RKO (cell line): ENCODE results near the gene ITGBL1.

Experiments
- DNase-seq: peaks from one replicate; pipeline ENCODE4 v3.0.0-alpha.2; 2016; ENCODE audit warnings: low spot score

The ITGBL1 gene

GRCh38 chr13:101451641-101452040, 834 bp upstream of the ITGBL1 start:
- DNase-seq = no peak

GRCh38 chr13:101453784-101454201, 1.3 kb downstream of the ITGBL1 start:
- DNase-seq = no peak

DNA sequence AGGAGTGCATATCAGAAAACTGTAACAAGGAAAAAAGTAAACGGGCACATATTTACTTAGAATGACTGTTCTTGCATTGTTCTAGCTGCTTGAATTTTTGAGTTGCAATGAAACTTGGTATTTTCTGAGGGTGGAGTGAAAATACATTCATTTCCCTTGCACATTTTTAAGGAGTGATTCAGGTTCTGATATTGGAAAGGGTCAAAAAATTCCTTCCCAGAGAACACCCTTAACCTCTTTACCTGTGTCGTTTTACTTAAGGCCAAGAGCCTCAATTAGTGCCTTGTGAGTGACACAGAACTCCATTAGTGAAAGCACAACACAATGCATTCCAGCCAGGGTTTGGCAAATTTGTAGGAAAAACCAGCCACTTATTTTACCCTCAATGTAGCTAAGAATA, 2.3 kb downstream of the ITGBL1 start:
- DNase-seq = no peak

- DNase-seq = peak; percentile 49
Observed at GRCh38 chr13:101455863-101456262, 3.4 kb downstream of the ITGBL1 start.

GRCh38 chr13:101457176-101457575, 4.7 kb downstream of the ITGBL1 start:
- no peak for DNase-seq

GRCh38 chr13:101465877-101466276, 13.4 kb downstream of the ITGBL1 start:
- no peak for DNase-seq

GRCh38 chr13:101467415-101467814, 14.9 kb downstream of the ITGBL1 start:
- no peak for DNase-seq

- DNase-seq = no peak
Observed at GRCh38 chr13:101473458-101473857, 21.0 kb downstream of the ITGBL1 start.

DNA sequence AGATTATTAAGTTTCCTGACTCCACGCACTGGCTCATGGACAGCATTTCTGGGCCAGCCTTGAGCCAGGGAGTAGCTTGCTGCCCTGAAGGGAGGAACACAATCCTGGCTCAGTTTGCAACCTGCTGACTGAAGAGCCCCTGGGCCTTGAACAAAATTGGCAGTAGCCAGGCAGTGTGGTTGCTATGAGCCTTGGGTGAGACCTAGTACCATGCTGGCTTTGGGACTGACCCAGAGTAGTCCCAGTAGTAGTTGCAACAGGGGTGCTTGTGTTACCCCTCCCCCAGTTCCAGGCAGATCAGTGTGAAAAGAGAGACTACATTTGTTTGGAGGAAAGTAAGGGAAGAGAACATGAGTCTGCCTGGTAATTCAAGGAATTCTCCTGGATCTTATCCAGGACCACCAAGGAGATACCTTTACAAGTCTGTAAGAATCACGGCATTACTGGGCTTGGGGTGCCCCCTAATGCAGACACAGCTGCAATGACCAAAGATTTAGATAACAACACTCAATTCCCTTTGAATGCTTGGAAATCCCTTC, 22.0 kb downstream of the ITGBL1 start:
- no peak for DNase-seq

DNA sequence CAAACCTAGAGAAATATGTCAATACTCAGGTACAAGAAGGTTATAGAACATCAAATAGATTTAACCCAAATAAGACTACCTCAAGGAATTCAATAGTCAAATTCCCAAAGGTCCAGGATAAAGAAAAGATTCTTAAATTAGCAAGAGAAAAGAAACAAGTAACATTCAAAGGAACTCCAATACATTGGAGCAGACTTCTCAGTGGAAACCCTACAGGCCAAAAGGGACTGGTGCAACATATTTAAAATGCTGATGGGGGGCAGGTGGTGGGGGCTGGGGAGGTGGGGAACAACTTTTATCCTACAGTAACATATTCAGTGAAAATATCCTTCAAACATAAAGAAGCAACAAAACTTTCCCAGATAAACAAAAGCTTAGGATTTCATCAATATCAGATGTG, 23.1 kb downstream of the ITGBL1 start:
- no peak for DNase-seq

DNA sequence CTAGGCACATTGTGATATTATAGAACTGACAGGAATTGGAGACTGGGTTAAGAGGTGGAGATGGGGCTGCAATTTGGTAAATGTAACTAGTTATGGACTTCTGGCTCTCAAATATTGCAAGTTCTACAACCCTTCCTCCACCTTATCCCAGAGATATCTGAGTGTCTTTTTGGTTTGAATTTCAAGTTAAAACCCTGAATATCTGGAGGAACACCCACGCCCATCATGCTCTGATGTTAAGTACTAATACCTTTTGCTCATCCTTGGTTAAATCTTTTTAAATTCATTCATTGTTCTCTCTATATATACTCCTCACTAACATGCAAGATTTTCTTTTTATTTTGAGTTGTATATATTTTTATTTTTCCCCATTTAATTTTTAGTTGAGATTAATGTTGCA, 28.9 kb downstream of the ITGBL1 start:
- DNase-seq = no peak

DNA sequence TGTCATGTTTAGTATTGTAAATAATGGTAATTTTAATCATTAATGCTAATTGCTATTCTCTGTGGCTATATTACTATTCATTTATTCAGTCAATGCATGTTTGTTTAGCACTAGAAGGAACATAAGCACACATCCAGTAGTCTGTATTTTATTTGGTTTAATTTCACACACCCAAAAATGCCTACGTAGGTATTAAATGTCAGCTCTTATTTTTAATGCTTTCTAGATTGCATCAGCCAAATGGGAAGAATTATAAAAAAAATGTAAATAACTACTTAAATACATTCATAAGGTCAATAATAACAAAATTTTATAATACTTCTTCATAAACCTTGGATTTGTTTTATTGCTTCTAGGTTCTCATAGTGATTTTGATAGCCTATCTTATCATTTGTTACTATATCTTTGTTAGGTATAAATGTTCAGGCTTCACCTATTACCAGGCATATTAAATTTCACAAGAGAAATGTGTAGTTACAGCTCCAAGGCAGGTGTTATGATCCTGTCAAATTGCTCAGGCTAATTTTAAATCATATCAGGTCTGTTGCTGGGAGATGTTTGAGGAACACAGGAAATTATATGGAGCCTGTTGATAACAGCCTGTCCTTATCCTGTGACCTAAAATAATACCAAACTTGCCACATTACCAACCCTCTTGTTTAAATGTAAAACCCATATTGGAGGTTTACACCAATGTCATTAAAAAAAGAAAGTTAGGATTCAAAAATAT, 34.4 kb downstream of the ITGBL1 start:
- no peak for DNase-seq

DNA sequence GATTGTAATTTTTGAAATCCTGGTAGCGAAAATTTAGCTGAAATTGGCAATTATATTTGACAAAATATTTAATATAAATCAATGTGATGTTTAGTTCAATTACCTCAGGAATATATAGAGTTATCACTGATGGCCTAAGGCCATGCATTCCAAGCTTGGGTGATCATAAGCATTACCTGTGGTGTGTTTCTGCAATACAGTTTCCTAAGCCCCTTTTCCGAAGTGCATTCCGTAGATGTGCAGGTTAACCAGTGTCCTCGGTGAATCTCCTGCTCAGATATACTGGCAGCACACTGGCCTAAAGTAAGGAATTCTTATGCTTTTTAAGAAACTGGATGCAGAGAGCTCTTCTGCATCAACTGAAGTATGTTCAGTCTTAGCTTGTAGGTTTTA, 35.0 kb downstream of the ITGBL1 start:
- DNase-seq = no peak

- no peak for DNase-seq
Observed at GRCh38 chr13:101488734-101489133, 36.3 kb downstream of the ITGBL1 start.

DNA sequence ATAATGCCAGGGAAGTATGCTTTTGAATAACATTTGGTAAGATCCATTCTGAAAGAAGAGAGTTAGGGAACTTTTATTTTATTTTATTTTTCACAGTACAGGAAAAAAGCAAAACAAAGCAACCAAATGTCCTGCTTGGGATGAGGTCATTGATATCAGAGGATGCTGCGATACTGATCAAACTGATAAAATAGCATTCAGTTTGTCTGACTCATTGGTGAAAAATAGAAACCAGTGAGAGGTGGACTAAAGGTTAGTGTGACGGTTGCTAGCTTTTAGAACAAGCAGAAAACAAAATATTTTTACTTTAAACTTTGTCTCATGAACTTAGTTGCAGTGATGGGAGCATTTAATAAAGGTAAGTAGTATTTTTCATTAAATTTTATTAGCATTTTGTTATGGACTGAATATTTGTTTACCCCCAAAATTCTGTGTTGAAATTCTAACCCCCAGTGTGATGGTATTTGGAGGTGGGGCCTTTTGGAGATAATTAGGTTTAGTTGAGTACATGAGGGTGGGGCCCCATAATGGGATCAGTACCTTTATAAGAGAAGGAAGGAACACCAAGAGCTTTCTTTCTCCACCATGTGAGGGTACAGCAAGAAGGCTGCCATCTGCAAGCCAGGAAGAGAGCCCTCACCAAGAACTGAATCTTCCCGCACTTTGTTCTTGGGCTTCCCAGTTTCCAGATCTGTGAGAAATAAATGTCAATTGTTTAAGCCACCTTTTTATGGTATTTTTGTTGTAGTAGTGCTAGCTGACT, 37.3 kb downstream of the ITGBL1 start:
- no peak for DNase-seq

DNA sequence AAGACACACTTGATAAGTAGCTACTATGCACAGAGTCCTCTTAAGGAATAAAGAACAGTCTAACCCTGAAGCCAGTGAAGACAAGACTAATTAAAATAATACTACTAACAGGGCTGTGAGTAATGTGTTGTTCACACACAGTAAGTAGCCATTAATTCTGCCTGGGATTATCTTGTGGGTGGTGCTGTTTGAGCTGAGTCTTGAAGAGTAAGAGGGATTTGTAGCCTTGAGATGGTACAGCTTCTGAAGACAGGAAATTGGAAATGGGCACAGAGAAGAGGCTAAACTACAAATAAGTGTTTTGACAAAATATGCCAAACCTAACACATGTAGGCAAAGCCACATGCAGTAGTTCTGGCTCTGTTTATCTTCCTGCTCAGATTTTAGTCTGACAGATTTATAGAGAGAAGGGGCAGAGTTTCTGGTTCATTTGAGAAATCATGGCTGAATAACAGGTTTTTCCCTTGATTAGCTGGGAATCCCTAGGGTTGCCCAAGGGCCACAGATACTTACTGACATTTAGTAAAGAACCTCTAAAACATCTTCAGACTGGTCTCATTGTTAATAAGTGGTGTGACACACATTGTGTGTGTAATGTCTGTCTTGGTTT, 38.0 kb downstream of the ITGBL1 start:
- peak; percentile 3 for DNase-seq

DNA sequence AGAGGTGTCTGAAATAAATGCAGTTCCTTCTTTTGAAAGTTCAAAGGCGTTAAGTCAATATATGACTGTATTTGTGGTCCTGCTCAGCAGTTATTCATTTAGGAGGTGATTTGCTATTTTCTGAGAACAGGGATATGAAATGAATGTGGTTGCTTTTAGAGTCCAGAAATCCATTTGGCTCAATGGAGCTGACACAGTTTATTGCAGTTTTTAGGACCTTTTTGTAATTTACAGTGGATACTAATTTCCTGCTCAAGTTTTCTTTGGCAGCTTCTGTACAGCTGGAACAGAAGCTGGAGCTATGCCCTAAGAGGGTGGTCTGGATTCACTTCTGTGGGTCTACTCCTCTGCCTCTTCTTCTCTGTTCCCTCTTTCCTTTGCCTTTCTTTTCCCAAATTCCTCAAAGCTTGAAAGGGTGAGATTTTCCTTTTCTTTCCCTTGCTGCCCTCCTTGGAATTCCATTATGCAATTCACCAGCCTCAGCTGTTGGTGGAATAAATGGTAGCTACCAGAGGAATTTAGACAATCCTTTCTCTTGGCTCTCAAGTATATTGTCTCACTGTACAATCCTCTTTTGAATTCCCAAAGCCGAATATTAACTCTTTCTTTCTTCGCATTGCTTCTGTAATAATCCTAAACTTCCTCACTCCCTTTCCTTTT, 39.9 kb downstream of the ITGBL1 start:
- no peak for DNase-seq

GRCh38 chr13:101493541-101493940, 41.1 kb downstream of the ITGBL1 start:
- DNase-seq = no peak

DNA sequence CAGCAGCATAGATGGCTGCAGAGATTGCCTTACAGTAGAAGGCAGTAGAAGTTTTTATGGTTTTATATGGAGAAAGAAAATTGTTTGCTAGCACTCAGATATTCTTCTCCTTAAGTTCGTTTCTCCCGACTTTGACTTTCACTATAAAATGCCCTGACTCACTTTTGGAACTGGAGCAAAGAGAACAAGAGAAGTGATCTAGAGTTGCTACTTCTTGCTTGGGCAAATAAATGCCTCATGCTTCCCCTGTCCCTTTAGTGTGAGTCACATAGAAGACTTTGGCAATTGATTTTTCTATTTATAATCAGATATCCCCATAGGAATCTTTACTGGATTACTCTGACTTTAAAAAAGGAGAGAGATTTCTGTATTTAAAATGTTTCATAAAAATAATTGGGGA, 46.9 kb downstream of the ITGBL1 start:
- DNase-seq = no peak

GRCh38 chr13:101502618-101503017, 50.1 kb downstream of the ITGBL1 start:
- no peak for DNase-seq

- DNase-seq = no peak
Observed at GRCh38 chr13:101511161-101511560, 58.7 kb downstream of the ITGBL1 start.

DNA sequence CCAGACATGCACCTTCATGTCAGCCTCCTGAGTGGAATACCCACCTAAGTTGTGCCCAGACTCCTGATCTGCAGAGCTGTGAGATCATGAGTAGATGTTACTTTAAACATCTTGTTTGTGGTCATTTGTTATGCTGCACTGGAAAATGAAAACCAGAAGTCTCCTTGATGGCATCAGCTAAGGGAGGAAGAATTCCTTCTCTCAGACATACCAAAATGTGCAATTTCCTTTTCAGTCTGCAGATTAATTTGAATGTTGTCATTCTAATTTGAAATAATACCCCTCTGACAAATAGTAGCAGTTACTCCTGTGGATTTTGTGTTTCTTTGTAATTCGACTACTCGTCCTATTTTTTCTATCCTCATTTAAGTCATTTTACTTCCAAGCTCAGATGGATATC, 59.3 kb downstream of the ITGBL1 start:
- DNase-seq = no peak
